HCT116 (cell line): ENCODE measurements around the gene VAT1. TPM values are rescaled to one million over a fixed set of nuclear protein-coding genes. Genes with fewer than 3 reads are reported as not detected.

ENCODE experiments used
- ATAC-seq: fragments of 200-7000 bp; cut with Tn5 transposase; 2 replicates; pipeline ENCODE4 v1.9.1; 2020; ENCODE audit warnings: mild to moderate bottlenecking, moderate library complexity
- BruUV-seq: library from RNA; stranded (reverse); fragments of 400-500 nt; replicated peaks from 2 replicates; lab custom pipeline; 2021; lab: Mats Ljungman, UMichigan
- CTCF ChIA-PET: fragments of 300-600 bp; sonication (Branson Sonifier 250); formaldehyde crosslinking; loops from one replicate; lab custom pipeline; 2021; ENCODE audit warnings: antibody characterized with exemption; lab: Charles Lee
- POLR2A ChIA-PET: fragments of 300-600, 350-600 bp; sonication (Branson Sonifier 250); formaldehyde crosslinking; loops from one replicate; lab custom pipeline; 2021; ENCODE audit warnings: antibody characterized with exemption; lab: Charles Lee
- RAD21 ChIA-PET, 2 experiments: fragments of 300-600 bp; sonication (Branson Sonifier 250); formaldehyde crosslinking; loops; one replicate each; lab custom pipeline; 2023; ENCODE audit warnings: low total read pairs in 2 of 2; ENCODE audit not compliant: uncharacterized antibody in 2 of 2, unreplicated experiment in 2 of 2, low non-redundant PET in 1 of 2; lab: Charles Lee
- DNase-seq: peaks from one replicate; pipeline ENCODE4 v3.0.0-alpha.2; 2010; ENCODE audit warnings: low read depth, low spot score
- H2AFZ ChIP-seq: fragments of 200-600 bp; shearing (Covaris generic), sonication (generic); 2 replicates; pipeline ENCODE4 v1.6.1; 2017; ENCODE audit warnings: low read depth, mixed run types, mixed read lengths, antibody characterized with exemption, low read length; ENCODE audit not compliant: poor library complexity, severe bottlenecking
- H3K27ac ChIP-seq: 2 replicates; pipeline ENCODE4 v1.5.1; 2012; ENCODE audit warnings: low read depth, low read length
- H3K27me3 ChIP-seq: fragments of 200-600 bp; sonication (generic); 2 replicates; pipeline ENCODE4 v1.6.1; 2016; ENCODE audit warnings: mixed run types, low read length, mixed read lengths; ENCODE audit not compliant: insufficient read depth
- H3K36me3 ChIP-seq, 2 experiments: fragments of 200-500 bp in 1 of 2; fragments of 200-600 bp in 1 of 2; sonication (Bioruptor generic) in 1 of 2; sonication (generic) in 1 of 2; 2 replicates each; pipeline versions ENCODE4 v1.5.1 to v1.6.1; 2014 to 2016; ENCODE audit warnings: low read length in 2 of 2, inconsistent platforms in 1 of 2, mixed read lengths in 1 of 2, mixed run types in 1 of 2; ENCODE audit not compliant: insufficient read depth in 2 of 2, control insufficient read depth in 1 of 2
- H3K4me1 ChIP-seq, 2 experiments: fragments of 200-600 bp in 1 of 2; sonication (generic) in 1 of 2; 2 replicates each; pipeline versions ENCODE4 v1.5.1 to v1.6.1; 2012 to 2017; ENCODE audit warnings: low read length in 2 of 2, inconsistent platforms in 1 of 2, mild to moderate bottlenecking in 1 of 2, mixed read lengths in 1 of 2, mixed run types in 1 of 2, moderate library complexity in 1 of 2; ENCODE audit not compliant: insufficient read depth in 2 of 2, control insufficient read depth in 1 of 2
- H3K4me2 ChIP-seq: fragments of 200-600 bp; sonication (generic); 2 replicates; pipeline ENCODE4 v1.6.1; 2017; ENCODE audit warnings: mixed run types, low read length, mixed read lengths
- H3K4me3 ChIP-seq, 2 experiments: fragments of 200-600 bp in 1 of 2; sonication (generic) in 1 of 2; replicated peaks in 1 of 2; 2 replicates each; pipeline ENCODE4 v1.5.1; 2011 to 2016; ENCODE audit warnings: low read length in 2 of 2, control low read depth in 1 of 2, low read depth in 1 of 2, mild to moderate bottlenecking in 1 of 2, mixed read lengths in 1 of 2, mixed run types in 1 of 2
- H3K79me2 ChIP-seq: fragments of 200-600 bp; sonication (generic); 2 replicates; pipeline ENCODE4 v1.6.1; 2017; ENCODE audit warnings: mild to moderate bottlenecking, mixed run types, low read length, moderate library complexity, mixed read lengths; ENCODE audit not compliant: insufficient read depth
- H3K9ac ChIP-seq: fragments of 200-600 bp; sonication (generic); 2 replicates; pipeline ENCODE4 v1.6.1; 2016; ENCODE audit warnings: low read length, mixed read lengths
- H3K9me2 ChIP-seq: fragments of 200-600 bp; sonication (generic), shearing (Covaris generic); 2 replicates; pipeline ENCODE4 v1.6.1; 2017; ENCODE audit warnings: mixed run types, mild to moderate bottlenecking, moderate library complexity; ENCODE audit not compliant: insufficient read depth
- H3K9me3 ChIP-seq, 2 experiments: fragments of 200-500 bp in 1 of 2; fragments of 200-600 bp in 1 of 2; sonication (Bioruptor generic) in 1 of 2; sonication (generic) in 1 of 2; 2 replicates each; pipeline ENCODE4 v1.6.1; 2014 to 2017; ENCODE audit warnings: low read length in 2 of 2, mixed read lengths in 2 of 2, inconsistent platforms in 1 of 2, low read depth in 1 of 2, mild to moderate bottlenecking in 1 of 2, mixed run types in 1 of 2, moderate library complexity in 1 of 2; ENCODE audit not compliant: control insufficient read depth in 1 of 2, insufficient read depth in 1 of 2
- H4K20me1 ChIP-seq: fragments of 200-600 bp; sonication (generic), shearing (Covaris generic); 2 replicates; pipeline ENCODE4 v1.6.1; 2017; ENCODE audit warnings: mixed run types, mild to moderate bottlenecking, moderate library complexity; ENCODE audit not compliant: insufficient read depth
- ATF3 ChIP-seq: IDR thresholded peaks from 2 replicates; pipeline ENCODE4 v1.6.1; 2012
- CBX3 ChIP-seq: IDR thresholded peaks from 2 replicates; pipeline ENCODE4 v1.6.1; 2012; ENCODE audit warnings: low read depth
- CEBPB ChIP-seq: IDR thresholded peaks from 2 replicates; pipeline ENCODE4 v1.6.1; 2012; ENCODE audit warnings: low read depth
- EGR1 ChIP-seq: IDR thresholded peaks from 2 replicates; pipeline ENCODE4 v1.6.1; 2012; ENCODE audit warnings: low read depth
- ELF1 ChIP-seq: IDR thresholded peaks from 2 replicates; pipeline ENCODE4 v1.6.1; 2012; ENCODE audit warnings: low read depth, borderline replicate concordance
- EZH2phosphoT487 ChIP-seq: fragments of 200-600 bp; IDR thresholded peaks from 2 replicates; pipeline ENCODE4 v1.6.1; 2018; ENCODE audit warnings: antibody characterized with exemption, borderline replicate concordance
- MAX ChIP-seq: IDR thresholded peaks from 2 replicates; pipeline ENCODE4 v1.6.1; 2012
- RAD21 ChIP-seq: IDR thresholded peaks from 2 replicates; pipeline ENCODE4 v1.6.1; 2012; ENCODE audit warnings: low read depth, mild to moderate bottlenecking
- SIN3A ChIP-seq: IDR thresholded peaks from 2 replicates; pipeline ENCODE4 v1.6.1; 2012; ENCODE audit warnings: low read depth
- TCF7L2 ChIP-seq: IDR thresholded peaks from 2 replicates; pipeline ENCODE4 v1.7.0; 2011; ENCODE audit warnings: borderline replicate concordance, inconsistent platforms; ENCODE audit not compliant: insufficient read depth, insufficient read length; ENCODE audit errors: extremely low read depth
- YY1 ChIP-seq: IDR thresholded peaks from 2 replicates; pipeline ENCODE4 v1.6.1; 2011; ENCODE audit warnings: low read length, low read depth, moderate library complexity, mild to moderate bottlenecking; ENCODE audit not compliant: insufficient replicate concordance; ENCODE audit errors: extremely low read depth
- ZFX ChIP-seq: fragments of 450-650 bp; IDR thresholded peaks from 2 replicates; pipeline ENCODE4 v1.6.1; 2017
- intact Hi-C: fragments of 100-400 bp; cut with micrococcal nuclease; formaldehyde crosslinking; loops from 2 replicates; pipeline ENCODE4 v1.10.0; 2022
- total RNA-seq: library from RNA; stranded (reverse); gene quantifications from one replicate; pipeline ENCODE4 v1.2.1, GENCODE V29; 2021; ENCODE audit not compliant: unreplicated experiment
- TF ChIP-seq, protein P1 (sequence below), 3 experiments: fragments of 200-600 bp in 1 of 3; sonication (generic) in 1 of 3; IDR thresholded peaks in 2 of 3; conservative IDR thresholded peaks in 1 of 3; 2 replicates each; pipeline ENCODE4 v1.5.1; 2012 to 2017; ENCODE audit warnings: low read depth in 2 of 3, low read length in 2 of 3, antibody characterized with exemption in 1 of 3, borderline replicate concordance in 1 of 3, control low read depth in 1 of 3, mild to moderate bottlenecking in 1 of 3, mixed read lengths in 1 of 3, mixed run types in 1 of 3, moderate library complexity in 1 of 3; ENCODE audit not compliant: insufficient read depth in 1 of 3

The VAT1 gene
- total RNA-seq, 1 experiment from 2014 or later = 197 TPM

DNA sequence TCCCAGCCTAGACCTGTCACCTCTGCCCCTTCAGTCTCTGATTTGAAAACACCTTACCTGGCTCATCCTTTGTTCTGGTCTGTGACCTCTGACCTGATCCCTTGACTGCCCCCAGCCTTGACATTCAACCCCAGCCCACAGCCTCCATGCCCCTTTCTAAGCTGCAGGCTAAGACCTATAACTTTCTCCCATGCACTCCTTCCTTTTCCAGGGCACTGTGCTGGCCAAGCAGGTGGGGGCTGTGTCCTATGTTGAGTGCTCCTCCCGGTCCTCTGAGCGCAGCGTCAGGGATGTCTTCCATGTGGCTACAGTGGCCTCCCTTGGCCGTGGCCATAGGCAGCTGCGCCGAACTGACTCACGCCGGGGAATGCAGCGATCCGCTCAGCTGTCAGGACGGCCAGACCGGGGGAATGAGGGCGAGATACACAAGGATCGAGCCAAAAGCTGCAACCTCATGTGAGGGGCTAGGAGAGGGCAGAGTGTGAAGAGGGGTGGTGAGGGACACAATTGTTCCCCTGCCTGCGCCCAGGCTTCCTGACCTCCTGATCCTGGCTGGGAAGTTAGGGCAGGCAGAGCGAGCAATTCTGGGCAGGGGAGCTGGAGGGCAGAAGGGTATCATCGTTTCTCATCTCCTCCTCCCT, 6.2 kb upstream of the VAT1 start:
- H3K9me3 ChIP-seq = no peaks in the 10 kb centered on the region
- H3K36me3 ChIP-seq = no peaks in the 10 kb centered on the region
- TF ChIP-seq SIN3A = no peak
- no peak for TF ChIP-seq RAD21
- TF ChIP-seq EZH2phosphoT487 = no peak
- ATAC-seq (no peak), DNase-seq (no peak)
- H3K27ac ChIP-seq = no peak overlapping the region
- POLR2A ChIA-PET = no interaction called here
- no peak overlapping the region for H3K4me3 ChIP-seq
- RAD21 ChIA-PET = no interaction called here
- intact Hi-C loops = no loop called here
- no peak overlapping the region for H3K9ac ChIP-seq
- BruUV-seq = no TSS peak
- no peaks in the 10 kb centered on the region for H3K9me2 ChIP-seq
- no peaks in the 10 kb centered on the region for H3K27me3 ChIP-seq
- CTCF ChIA-PET = no interaction called here
- no peak overlapping the region for H3K4me2 ChIP-seq
- no peak overlapping the region for H2AFZ ChIP-seq
- no peaks in the 10 kb centered on the region for H4K20me1 ChIP-seq
- H3K79me2 ChIP-seq = no peaks in the 10 kb centered on the region
- H3K4me1 ChIP-seq = peaks cover 2 to 16% of the 10 kb centered on the region in 2 experiments; a peak in 3 of 4 replicates

- H3K9me2 ChIP-seq = no peaks in the 10 kb centered on the region
- no peaks in the 10 kb centered on the region for H3K79me2 ChIP-seq
- ATAC-seq = no peak
- no peak for DNase-seq
- ChIA-PET RAD21 (no interaction called here), POLR2A (interaction anchor here (1.6 kb wide), 1 partner anchor 29 kb away, joined by 3 read pairs; the partner anchor contains the start of gene RPL27), CTCF (no interaction called here)
- no peaks in the 10 kb centered on the region for H3K27me3 ChIP-seq
- no peak overlapping the region for H3K27ac ChIP-seq
- intact Hi-C loops = no loop called here
- H3K9me3 ChIP-seq = no peaks in the 10 kb centered on the region
- H3K9ac ChIP-seq = no peak overlapping the region
- no peak overlapping the region for H3K4me2 ChIP-seq
- H3K4me3 ChIP-seq = no peak overlapping the region
- H2AFZ ChIP-seq = no peak overlapping the region
- BruUV-seq = no TSS peak
- no peaks in the 10 kb centered on the region for H4K20me1 ChIP-seq
- H3K36me3 ChIP-seq = no peaks in the 10 kb centered on the region
- H3K4me1 ChIP-seq = peaks cover 6 to 23% of the 10 kb centered on the region in 2 experiments; a peak in 3 of 4 replicates
- TF ChIP-seq YY1 (no peak), SIN3A (no peak), CEBPB (no peak), EGR1 (no peak), EZH2phosphoT487 (no peak), MAX (no peak), CBX3 (no peak), ATF3 (no peak), TCF7L2 (no peak), ZFX (no peak), ELF1 (no peak)
- TF ChIP-seq, protein P1, sequence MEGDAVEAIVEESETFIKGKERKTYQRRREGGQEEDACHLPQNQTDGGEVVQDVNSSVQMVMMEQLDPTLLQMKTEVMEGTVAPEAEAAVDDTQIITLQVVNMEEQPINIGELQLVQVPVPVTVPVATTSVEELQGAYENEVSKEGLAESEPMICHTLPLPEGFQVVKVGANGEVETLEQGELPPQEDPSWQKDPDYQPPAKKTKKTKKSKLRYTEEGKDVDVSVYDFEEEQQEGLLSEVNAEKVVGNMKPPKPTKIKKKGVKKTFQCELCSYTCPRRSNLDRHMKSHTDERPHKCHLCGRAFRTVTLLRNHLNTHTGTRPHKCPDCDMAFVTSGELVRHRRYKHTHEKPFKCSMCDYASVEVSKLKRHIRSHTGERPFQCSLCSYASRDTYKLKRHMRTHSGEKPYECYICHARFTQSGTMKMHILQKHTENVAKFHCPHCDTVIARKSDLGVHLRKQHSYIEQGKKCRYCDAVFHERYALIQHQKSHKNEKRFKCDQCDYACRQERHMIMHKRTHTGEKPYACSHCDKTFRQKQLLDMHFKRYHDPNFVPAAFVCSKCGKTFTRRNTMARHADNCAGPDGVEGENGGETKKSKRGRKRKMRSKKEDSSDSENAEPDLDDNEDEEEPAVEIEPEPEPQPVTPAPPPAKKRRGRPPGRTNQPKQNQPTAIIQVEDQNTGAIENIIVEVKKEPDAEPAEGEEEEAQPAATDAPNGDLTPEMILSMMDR (IDR thresholded peaks at IDR 0.05 in 2 of 3, conservative IDR thresholded peaks at IDR 0.05 in 1 of 3; ENCODE audit: borderline replicate concordance in 1 of 3, insufficient read depth in 1 of 3, low read depth in 2 of 3, low read length in 2 of 3) = no peak
Observed at GRCh38 chr17:43027091-43028032, 5.2 kb upstream of the VAT1 start.
